CD8-positive, alpha-beta memory T cell (primary cell): Measurements from ENCODE around the gene MLYCD. TPM values are rescaled to one million over a fixed set of nuclear protein-coding genes. Genes with fewer than 3 reads are reported as not detected.
A peak's percentile ranks its signal among the peaks of the same experiment; 100 is the strongest.

Source experiments
- CTCF ChIA-PET: fragments of 350-600 bp; sonication (Branson Sonifier 250); formaldehyde crosslinking; loops from one replicate; lab custom pipeline; 2021; ENCODE audit warnings: antibody characterized with exemption; lab: Charles Lee
- POLR2A ChIA-PET: fragments of 350-600 bp; sonication (Branson Sonifier 250); formaldehyde crosslinking; loops from one replicate; lab custom pipeline; 2021; ENCODE audit warnings: antibody characterized with exemption; lab: Charles Lee
- DNase-seq, 5 donors: peaks; one replicate each; pipeline versions ENCODE4 v3.0.0 to v3.0.0-alpha.2; 2020 to 2022; ENCODE audit warnings: mixed read lengths in 1 of 5
- H3K27ac ChIP-seq: one replicate; pipeline ENCODE4 v1.7.0; 2013; ENCODE audit warnings: low read depth, mild to moderate bottlenecking, low read length, moderate library complexity
- H3K27me3 ChIP-seq: 2 replicates; pipeline ENCODE4 v1.7.0; 2013; ENCODE audit warnings: low read length, mild to moderate bottlenecking; ENCODE audit not compliant: insufficient read depth, poor library complexity, severe bottlenecking
- H3K36me3 ChIP-seq: 2 replicates; pipeline ENCODE4 v1.7.0; 2013; ENCODE audit warnings: mild to moderate bottlenecking, low read length, moderate library complexity; ENCODE audit not compliant: insufficient read depth
- H3K4me1 ChIP-seq: 2 replicates; pipeline ENCODE4 v1.7.0; 2013; ENCODE audit warnings: mild to moderate bottlenecking, low read length, moderate library complexity; ENCODE audit not compliant: insufficient read depth
- H3K4me3 ChIP-seq: 2 replicates; pipeline ENCODE4 v1.7.0; 2013; ENCODE audit warnings: mild to moderate bottlenecking, low read length
- H3K9me3 ChIP-seq: 2 replicates; pipeline ENCODE4 v1.7.0; 2013; ENCODE audit warnings: mild to moderate bottlenecking, low read length
- H3K27ac Mint-ChIP-seq, 8 donors: one replicate each; pipeline ENCODE4 v1.8.0; 2020 to 2021; ENCODE audit warnings: mixed read lengths in 8 of 8, mild to moderate bottlenecking in 6 of 8, inconsistent platforms in 3 of 8, moderate library complexity in 3 of 8
- H3K27me3 Mint-ChIP-seq, 2 donors: one replicate each; pipeline ENCODE4 v1.8.0; 2020 to 2021; ENCODE audit warnings: mixed read lengths in 2 of 2, mild to moderate bottlenecking in 1 of 2, moderate library complexity in 1 of 2
- H3K36me3 Mint-ChIP-seq, 3 donors: one replicate each; pipeline ENCODE4 v1.8.0; 2020 to 2021; ENCODE audit warnings: mixed read lengths in 3 of 3, inconsistent platforms in 1 of 3, mild to moderate bottlenecking in 1 of 3
- H3K4me1 Mint-ChIP-seq, 3 donors: one replicate each; pipeline ENCODE4 v1.8.0; 2020 to 2021; ENCODE audit warnings: mixed read lengths in 3 of 3, inconsistent platforms in 1 of 3, mild to moderate bottlenecking in 1 of 3
- H3K4me3 Mint-ChIP-seq, 7 donors: one replicate each; pipeline ENCODE4 v1.8.0; 2020 to 2021; ENCODE audit warnings: mixed read lengths in 7 of 7, mild to moderate bottlenecking in 6 of 7, moderate library complexity in 4 of 7, inconsistent platforms in 2 of 7
- H3K9me3 Mint-ChIP-seq, 5 donors: one replicate each; pipeline ENCODE4 v1.8.0; 2020 to 2022; ENCODE audit warnings: mixed read lengths in 5 of 5, mild to moderate bottlenecking in 3 of 5, moderate library complexity in 2 of 5, inconsistent platforms in 1 of 5
- polyA plus RNA-seq: library from polyadenylated mRNA; unstranded; fragments of 300-500 nt; fragmentation: Illumina TruSeq; gene quantifications from one replicate; pipeline ENCODE4 v1.2.3, GENCODE V29; 2021
- total RNA-seq, 2 experiments: library from RNA; stranded (reverse); gene quantifications; one replicate each; pipeline ENCODE4 v1.2.3, GENCODE V29; 2021

MLYCD gene
- total and polyA plus RNA-seq, 3 experiments from 2014 or later, result 2.7 to 3.8 (median 3.8) TPM

DNA sequence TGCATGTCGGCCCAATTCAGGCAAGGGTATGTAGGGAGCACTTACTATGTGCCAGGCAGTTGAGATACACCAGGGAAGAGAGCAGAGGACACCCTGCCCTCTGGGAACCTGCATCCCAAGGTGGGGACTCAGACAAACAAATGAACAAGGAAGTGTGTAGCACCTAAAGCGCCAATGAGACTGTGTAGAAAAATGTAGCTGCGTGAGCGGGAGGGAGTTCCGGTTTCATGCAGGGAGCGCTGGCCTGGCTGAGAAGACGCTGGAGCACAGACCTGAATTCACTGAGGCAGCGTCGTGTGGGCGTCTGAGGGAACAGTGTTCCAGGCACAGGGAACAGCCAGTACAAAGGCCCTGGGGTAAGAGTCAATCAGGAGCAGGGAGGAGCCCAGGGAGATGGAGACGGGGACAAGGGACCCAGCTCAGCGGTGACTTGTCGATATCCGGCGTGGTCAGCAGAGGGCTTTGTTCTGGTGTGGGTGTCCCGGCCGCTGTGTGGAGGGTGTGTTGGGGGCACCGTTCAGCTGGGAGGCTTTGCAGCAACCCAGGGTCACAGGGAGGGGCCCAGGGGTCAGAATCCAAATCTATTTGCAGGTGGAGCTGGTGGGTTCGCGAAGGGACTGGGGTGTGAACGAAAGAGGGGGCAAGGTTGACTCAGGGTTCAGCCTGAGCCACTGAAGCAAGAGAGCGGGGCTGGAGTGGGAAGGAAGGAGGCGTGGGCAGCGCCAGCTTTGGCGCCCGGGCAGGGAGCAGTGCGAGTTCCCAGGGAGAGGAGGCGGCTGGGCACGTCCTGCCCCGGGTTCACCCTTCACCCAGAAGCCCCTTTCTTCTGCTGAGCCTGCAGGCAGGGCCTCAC, 36.3 kb downstream of the MLYCD start:
- H3K36me3 ChIP-seq, result no peaks in the 10 kb centered on the region
- H3K27me3 ChIP-seq, result no peaks in the 10 kb centered on the region
- ChIA-PET CTCF (interaction anchor here (1.2 kb wide), 1 partner anchor 12 kb away, joined by 3 read pairs; no protein-coding TSS in a partner anchor), POLR2A (no interaction called here)
- no peaks in the 10 kb centered on the region for H3K9me3 Mint-ChIP-seq
- H3K27ac ChIP-seq, result no peak overlapping the region
- H3K4me1 Mint-ChIP-seq, result peaks cover 0 to 3% (median 0%) of the 10 kb centered on the region in 3 donors
- no peak overlapping the region for H3K27ac Mint-ChIP-seq
- no peaks in the 10 kb centered on the region for H3K9me3 ChIP-seq
- H3K4me3 ChIP-seq, result no peak overlapping the region
- no peak for DNase-seq
- H3K4me3 Mint-ChIP-seq, result no peak overlapping the region
- no peaks in the 10 kb centered on the region for H3K4me1 ChIP-seq
- H3K36me3 Mint-ChIP-seq, result peaks cover 0 to 2% (median 0%) of the 10 kb centered on the region in 3 donors
- H3K27me3 Mint-ChIP-seq, result peaks cover 4 to 7% of the 10 kb centered on the region in 2 donors

DNA sequence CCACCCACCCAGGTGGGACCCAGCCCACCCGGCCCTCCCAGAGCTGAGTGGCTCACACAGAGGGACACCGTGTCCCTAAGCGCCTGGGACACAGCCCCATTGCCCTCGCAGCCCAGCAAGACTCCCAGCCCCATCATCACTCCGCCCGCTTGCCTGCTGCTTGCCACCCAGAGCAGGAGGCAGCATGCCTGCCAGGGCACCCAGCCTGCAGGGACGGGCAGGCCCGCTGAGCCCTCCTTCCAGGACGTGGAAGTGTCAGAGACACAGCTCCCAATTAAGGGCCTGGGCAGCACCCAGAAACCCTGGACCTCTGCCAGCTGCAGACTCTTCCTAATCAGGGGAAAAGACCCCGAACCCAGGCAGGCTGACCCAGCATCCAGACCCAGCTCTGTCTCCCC, 36.9 kb downstream of the MLYCD start:
- DNase-seq, result no peak
- Mint-ChIP-seq H3K9me3 (peaks cover 0 to 2% (median 0%) of the 10 kb centered on the region in 5 donors), H3K4me3 (no peak overlapping the region), H3K36me3 (peaks cover 0 to 2% (median 0%) of the 10 kb centered on the region in 3 donors), H3K4me1 (peaks cover 0 to 3% (median 0%) of the 10 kb centered on the region in 3 donors), H3K27ac (no peak overlapping the region), H3K27me3 (peaks cover 4 to 7% of the 10 kb centered on the region in 2 donors)
- Histone ChIP-seq H3K9me3 (no peaks in the 10 kb centered on the region), H3K36me3 (no peaks in the 10 kb centered on the region), H3K4me1 (no peaks in the 10 kb centered on the region), H3K27ac (no peak overlapping the region), H3K27me3 (no peaks in the 10 kb centered on the region), H3K4me3 (no peak overlapping the region)
- CTCF ChIA-PET, result interaction anchor here (1.2 kb wide), 1 partner anchor 11 kb away, joined by 3 read pairs; no protein-coding TSS in a partner anchor
- POLR2A ChIA-PET, result no interaction called here

DNA sequence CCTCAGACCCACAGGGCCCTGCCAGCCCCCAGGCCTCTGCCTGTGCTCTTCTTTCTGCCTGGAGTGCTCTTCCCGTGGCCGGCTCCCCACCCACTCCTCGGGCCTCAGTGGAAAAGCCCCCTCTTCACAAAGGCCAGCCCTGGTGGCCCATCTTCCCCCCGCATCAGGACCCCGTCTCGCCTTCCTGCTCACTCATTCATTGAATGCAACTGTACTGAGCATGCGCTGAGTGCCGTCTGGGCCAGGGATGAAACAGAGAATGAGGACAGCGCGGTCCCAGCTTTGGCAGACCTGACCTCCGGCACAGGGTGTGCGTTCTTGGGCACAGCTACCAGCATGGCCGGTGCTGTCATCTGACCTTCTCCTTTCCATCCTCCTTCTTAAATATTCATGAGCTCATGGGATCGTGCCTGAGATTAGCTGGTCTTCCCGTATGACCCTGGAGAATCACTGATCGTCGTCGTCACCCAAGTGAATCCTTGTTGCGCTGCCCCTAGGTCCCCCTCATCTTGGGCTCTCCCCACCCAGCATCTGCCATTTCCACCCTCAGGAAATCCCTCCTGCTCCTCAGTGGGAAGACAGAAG, 37.8 kb downstream of the MLYCD start:
- Histone ChIP-seq H3K36me3 (no peaks in the 10 kb centered on the region), H3K27ac (no peak overlapping the region), H3K4me3 (no peak overlapping the region), H3K4me1 (no peaks in the 10 kb centered on the region), H3K9me3 (no peaks in the 10 kb centered on the region), H3K27me3 (no peaks in the 10 kb centered on the region)
- peaks cover 4 to 7% of the 10 kb centered on the region in 2 donors for H3K27me3 Mint-ChIP-seq
- peaks cover 0 to 2% (median 0%) of the 10 kb centered on the region in 3 donors for H3K36me3 Mint-ChIP-seq
- ChIA-PET CTCF (interaction anchor here (1.3 kb wide), 1 partner anchor 10 kb away, joined by 5 read pairs; no protein-coding TSS in a partner anchor), POLR2A (no interaction called here)
- no peak overlapping the region for H3K27ac Mint-ChIP-seq
- peaks cover 0 to 3% (median 0%) of the 10 kb centered on the region in 3 donors for H3K4me1 Mint-ChIP-seq
- H3K4me3 Mint-ChIP-seq, result no peak overlapping the region
- no peak for DNase-seq
- peaks cover 0 to 2% (median 0%) of the 10 kb centered on the region in 5 donors for H3K9me3 Mint-ChIP-seq

DNA sequence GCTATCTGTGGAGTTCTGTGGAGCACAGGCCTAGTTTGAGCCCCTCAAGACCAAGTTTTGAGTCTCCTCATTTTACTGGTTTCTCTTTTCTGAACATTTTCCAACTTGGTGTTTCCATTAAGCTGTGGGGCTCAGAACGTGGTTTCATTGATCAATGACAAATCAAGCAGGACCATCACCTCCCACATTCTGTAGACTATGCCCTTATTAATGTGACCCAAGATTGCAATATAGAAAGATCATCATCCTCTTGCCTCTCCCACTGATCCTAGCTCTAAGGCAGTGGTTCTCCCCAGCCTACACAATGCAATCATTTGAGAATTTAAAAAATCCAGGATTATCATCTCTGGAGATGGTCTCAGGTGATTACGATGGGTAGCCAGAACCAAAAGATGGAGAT, 38.4 kb downstream of the MLYCD start:
- H3K36me3 Mint-ChIP-seq, result peaks cover 0 to 2% (median 0%) of the 10 kb centered on the region in 3 donors
- POLR2A ChIA-PET, result no interaction called here
- peaks cover 4 to 7% of the 10 kb centered on the region in 2 donors for H3K27me3 Mint-ChIP-seq
- H3K4me1 ChIP-seq, result no peaks in the 10 kb centered on the region
- H3K4me1 Mint-ChIP-seq, result peaks cover 0 to 3% (median 0%) of the 10 kb centered on the region in 3 donors
- H3K9me3 ChIP-seq, result no peaks in the 10 kb centered on the region
- H3K27ac Mint-ChIP-seq, result no peak overlapping the region
- no peaks in the 10 kb centered on the region for H3K36me3 ChIP-seq
- H3K9me3 Mint-ChIP-seq, result peaks cover 0 to 2% (median 0%) of the 10 kb centered on the region in 5 donors
- no peak overlapping the region for H3K4me3 ChIP-seq
- no peak for DNase-seq
- H3K4me3 Mint-ChIP-seq, result no peak overlapping the region
- no peaks in the 10 kb centered on the region for H3K27me3 ChIP-seq
- CTCF ChIA-PET, result interaction anchor here (0.8 to 1.3 kb wide), 2 partner anchors 11 to 19 kb away, joined by 4 to 5 read pairs; no protein-coding TSS in a partner anchor
- no peak overlapping the region for H3K27ac ChIP-seq

DNA sequence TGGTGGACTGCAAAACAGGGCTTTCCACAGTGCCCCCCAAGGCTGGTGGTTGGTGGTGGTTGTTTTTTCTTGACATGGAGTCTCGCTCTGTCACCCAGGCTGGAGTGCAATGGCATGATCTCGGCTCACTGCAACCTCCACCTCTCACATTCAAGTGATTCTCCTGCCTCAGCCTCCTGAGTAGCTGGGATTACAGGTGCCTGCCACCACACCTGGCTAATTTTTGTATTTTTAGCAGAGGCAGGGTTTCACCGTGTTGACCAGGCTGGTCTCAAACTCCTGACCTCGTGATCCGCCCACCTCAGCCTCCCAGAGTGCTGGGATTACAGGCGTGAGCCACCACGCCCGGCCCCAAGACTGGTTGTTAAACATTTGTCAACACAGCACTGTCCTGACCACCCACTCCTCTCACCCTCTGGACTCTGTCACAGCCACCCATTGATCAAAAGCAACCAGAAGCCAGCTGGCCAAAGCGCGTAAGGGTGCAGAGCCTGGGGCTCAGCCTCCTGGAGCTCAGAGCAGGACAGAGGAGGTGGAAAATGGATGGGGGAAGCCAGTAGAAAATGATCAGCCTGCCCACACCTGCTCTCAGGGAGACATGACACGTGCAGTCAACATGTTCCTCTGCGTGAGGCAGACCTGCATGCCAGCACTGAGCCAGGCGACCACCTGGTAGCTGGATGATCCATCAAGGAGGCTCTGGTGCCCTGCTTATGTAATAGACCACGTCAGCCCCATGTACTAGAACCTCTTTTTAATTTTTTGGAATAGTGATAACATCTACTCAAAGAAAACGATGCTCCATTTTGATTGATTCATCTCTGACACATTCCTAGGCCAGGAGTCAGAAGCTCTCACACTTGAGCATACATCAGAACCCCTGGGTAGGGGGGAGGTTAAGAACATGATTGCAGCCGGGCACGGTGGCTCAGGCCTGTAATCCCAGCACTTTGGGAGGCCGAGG, 39.3 kb downstream of the MLYCD start:
- H3K36me3 ChIP-seq, result no peaks in the 10 kb centered on the region
- POLR2A ChIA-PET, result no interaction called here
- H3K27me3 ChIP-seq, result no peaks in the 10 kb centered on the region
- peaks cover 0 to 3% (median 0%) of the 10 kb centered on the region in 3 donors for H3K4me1 Mint-ChIP-seq
- no peak overlapping the region for H3K27ac Mint-ChIP-seq
- no peaks in the 10 kb centered on the region for H3K4me1 ChIP-seq
- peaks cover 0 to 2% (median 0%) of the 10 kb centered on the region in 3 donors for H3K36me3 Mint-ChIP-seq
- H3K9me3 ChIP-seq, result no peaks in the 10 kb centered on the region
- no peak overlapping the region for H3K4me3 ChIP-seq
- H3K4me3 Mint-ChIP-seq, result no peak overlapping the region
- peaks cover 0 to 2% (median 0%) of the 10 kb centered on the region in 5 donors for H3K9me3 Mint-ChIP-seq
- CTCF ChIA-PET, result interaction anchor here (0.8 to 1.3 kb wide), 2 partner anchors 11 to 18 kb away, joined by 4 to 5 read pairs; no protein-coding TSS in a partner anchor
- DNase-seq, result no peak
- peaks cover 4 to 7% of the 10 kb centered on the region in 2 donors for H3K27me3 Mint-ChIP-seq
- no peak overlapping the region for H3K27ac ChIP-seq

DNA sequence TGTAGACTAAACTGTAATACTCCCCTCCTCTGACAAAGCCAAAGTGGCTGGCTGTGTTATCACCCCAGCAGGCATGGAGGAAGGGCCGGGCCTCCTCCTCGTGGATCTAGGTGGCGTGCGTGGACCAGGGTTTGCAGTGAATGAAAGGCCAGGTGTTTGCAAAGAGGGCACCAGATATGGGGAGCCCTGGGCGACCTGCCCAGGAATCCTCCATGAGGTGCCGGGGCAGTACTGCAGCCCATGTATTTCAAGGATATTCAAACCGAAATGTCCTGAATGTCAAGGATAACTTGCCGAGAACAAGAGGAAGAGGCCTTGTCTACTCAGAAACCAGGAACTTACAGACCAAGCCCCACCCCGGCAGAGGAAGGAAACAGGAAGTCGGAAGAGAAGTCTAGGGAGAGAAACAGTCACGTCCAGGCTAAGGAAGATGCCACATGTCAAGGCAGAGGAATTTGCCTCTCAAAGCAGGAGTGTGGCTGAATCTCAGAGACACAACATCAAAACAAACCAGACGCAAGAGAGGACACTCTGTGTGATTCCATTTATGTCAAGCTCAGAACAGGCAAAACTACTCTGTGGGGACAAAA, 40.4 kb downstream of the MLYCD start:
- H3K4me3 Mint-ChIP-seq, result no peak overlapping the region
- peaks cover 4 to 6% of the 10 kb centered on the region in 2 donors for H3K27me3 Mint-ChIP-seq
- Histone ChIP-seq H3K27ac (no peak overlapping the region), H3K9me3 (no peaks in the 10 kb centered on the region), H3K27me3 (no peaks in the 10 kb centered on the region), H3K4me3 (no peak overlapping the region), H3K36me3 (no peaks in the 10 kb centered on the region), H3K4me1 (no peaks in the 10 kb centered on the region)
- H3K27ac Mint-ChIP-seq, result peak overlapping the region in 1 of 8 donors; percentile 23
- CTCF ChIA-PET, result no interaction called here
- DNase-seq, result no peak
- peaks cover 0 to 2% (median 0%) of the 10 kb centered on the region in 3 donors for H3K36me3 Mint-ChIP-seq
- H3K9me3 Mint-ChIP-seq, result peaks cover 0 to 2% (median 0%) of the 10 kb centered on the region in 5 donors
- peaks cover 0 to 3% (median 0%) of the 10 kb centered on the region in 3 donors for H3K4me1 Mint-ChIP-seq
- POLR2A ChIA-PET, result no interaction called here

DNA sequence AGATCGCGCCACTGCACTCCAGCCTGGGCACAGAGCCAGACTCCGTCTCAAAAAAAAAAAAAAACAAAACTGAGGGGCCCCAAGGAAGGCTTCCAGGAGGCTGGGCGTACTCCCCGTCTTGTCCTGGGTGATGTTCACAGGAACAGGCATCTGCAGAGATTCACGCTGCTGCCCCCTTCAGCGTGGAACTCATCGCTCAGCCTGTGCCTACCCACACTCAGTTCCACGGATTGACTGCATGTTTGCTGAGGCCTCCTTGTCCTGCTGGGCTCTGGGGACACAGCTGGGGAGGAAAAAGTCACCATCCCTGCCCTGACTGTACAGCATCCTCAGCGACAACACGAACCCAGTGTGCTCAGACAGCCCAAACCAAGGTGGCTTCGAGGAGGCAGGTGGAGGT, 41.2 kb downstream of the MLYCD start:
- Mint-ChIP-seq H3K4me1 (peaks cover 0 to 3% (median 0%) of the 10 kb centered on the region in 3 donors), H3K4me3 (no peak overlapping the region), H3K27ac (no peak overlapping the region), H3K27me3 (peaks cover 4% of the 10 kb centered on the region in 2 donors), H3K9me3 (peaks cover 0 to 2% (median 0%) of the 10 kb centered on the region in 5 donors), H3K36me3 (no peaks in the 10 kb centered on the region)
- CTCF ChIA-PET, result no interaction called here
- Histone ChIP-seq H3K36me3 (no peaks in the 10 kb centered on the region), H3K4me3 (no peak overlapping the region), H3K27me3 (no peaks in the 10 kb centered on the region), H3K27ac (no peak overlapping the region), H3K9me3 (no peaks in the 10 kb centered on the region), H3K4me1 (no peaks in the 10 kb centered on the region)
- DNase-seq, result no peak
- POLR2A ChIA-PET, result no interaction called here
